Measurements from ENCODE around the gene SOX12.
A peak's percentile ranks its signal among the peaks of the same experiment; 100 is the strongest.
"Not testable (repeated sequence)": the region's sequence is repeated elsewhere in the genome, so short reads cannot be mapped to it uniquely, and the experiment has no call there.

SOX12 gene

DNA sequence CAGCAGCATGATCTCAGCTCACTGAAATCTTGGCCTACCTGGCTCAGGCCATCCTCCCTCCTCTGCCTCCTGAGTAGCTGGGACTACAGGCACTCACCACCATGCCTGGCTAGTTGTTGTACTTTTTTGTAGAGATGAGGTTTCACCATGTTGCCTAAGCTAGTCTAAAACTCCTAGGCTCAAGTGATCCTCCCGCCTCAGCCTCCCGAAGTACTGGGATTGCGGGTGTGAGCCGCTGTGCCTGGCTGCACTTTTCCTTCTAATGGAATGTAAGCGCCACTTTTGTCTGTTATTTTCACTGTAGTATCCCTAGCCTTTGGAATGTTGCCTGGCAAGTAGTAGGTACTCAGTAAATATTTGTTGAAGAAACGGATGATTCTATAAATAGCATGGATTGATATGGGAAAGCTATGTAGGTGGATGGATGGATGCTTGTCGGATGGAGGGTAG is 44.8 kb downstream of the SOX12 start:
- no peaks in the 10 kb centered on the region for H3K79me2 ChIP-seq (ENCODE audit: low read length)
- no peaks in the 10 kb centered on the region for H3K36me3 ChIP-seq (replicated peaks; ENCODE audit: insufficient read depth, low read length)
- H3F3A ChIP-seq (ENCODE audit: insufficient read depth, low read length), result no peaks in the 10 kb centered on the region
- H3K9ac ChIP-seq (ENCODE audit: low read length), result no peak overlapping the region
- H3K4me2 ChIP-seq (ENCODE audit: low read depth, low read length), result no peak overlapping the region
- H3K27me3 ChIP-seq (replicated peaks; ENCODE audit: insufficient read depth, low read length), result no peaks in the 10 kb centered on the region
- H3K27ac ChIP-seq (ENCODE audit: low read length), result no peak overlapping the region
- 0 out of 2 replicates have a peak, but pooled peaks cover 5% of the 10 kb centered on the region for H3K4me1 ChIP-seq (ENCODE audit: low read length)
- TF ChIP-seq, protein P1, sequence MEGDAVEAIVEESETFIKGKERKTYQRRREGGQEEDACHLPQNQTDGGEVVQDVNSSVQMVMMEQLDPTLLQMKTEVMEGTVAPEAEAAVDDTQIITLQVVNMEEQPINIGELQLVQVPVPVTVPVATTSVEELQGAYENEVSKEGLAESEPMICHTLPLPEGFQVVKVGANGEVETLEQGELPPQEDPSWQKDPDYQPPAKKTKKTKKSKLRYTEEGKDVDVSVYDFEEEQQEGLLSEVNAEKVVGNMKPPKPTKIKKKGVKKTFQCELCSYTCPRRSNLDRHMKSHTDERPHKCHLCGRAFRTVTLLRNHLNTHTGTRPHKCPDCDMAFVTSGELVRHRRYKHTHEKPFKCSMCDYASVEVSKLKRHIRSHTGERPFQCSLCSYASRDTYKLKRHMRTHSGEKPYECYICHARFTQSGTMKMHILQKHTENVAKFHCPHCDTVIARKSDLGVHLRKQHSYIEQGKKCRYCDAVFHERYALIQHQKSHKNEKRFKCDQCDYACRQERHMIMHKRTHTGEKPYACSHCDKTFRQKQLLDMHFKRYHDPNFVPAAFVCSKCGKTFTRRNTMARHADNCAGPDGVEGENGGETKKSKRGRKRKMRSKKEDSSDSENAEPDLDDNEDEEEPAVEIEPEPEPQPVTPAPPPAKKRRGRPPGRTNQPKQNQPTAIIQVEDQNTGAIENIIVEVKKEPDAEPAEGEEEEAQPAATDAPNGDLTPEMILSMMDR (IDR thresholded peaks at IDR 0.05; ENCODE audit: low read length), result no peak
- TF ChIP-seq EZH2phosphoT487 (IDR thresholded peaks at IDR 0.05; ENCODE audit: low read length) (no peak), EZH2 (optimal IDR thresholded peaks at IDR 0.05; ENCODE audit: low read depth, low read length) (no peak)
- H3K9me3 ChIP-seq (replicated peaks; ENCODE audit: insufficient read depth, low read length), result no peaks in the 10 kb centered on the region
- H2AFZ ChIP-seq (ENCODE audit: low read length), result no peak overlapping the region
- H3K9me2 ChIP-seq (replicated peaks; ENCODE audit: insufficient read depth, low read length), result no peaks in the 10 kb centered on the region
- no peak for DNase-seq
- no peak overlapping the region for H3K4me3 ChIP-seq (ENCODE audit: low read length)
- H4K20me1 ChIP-seq (ENCODE audit: insufficient read depth, low read length), result no peaks in the 10 kb centered on the region

DNA sequence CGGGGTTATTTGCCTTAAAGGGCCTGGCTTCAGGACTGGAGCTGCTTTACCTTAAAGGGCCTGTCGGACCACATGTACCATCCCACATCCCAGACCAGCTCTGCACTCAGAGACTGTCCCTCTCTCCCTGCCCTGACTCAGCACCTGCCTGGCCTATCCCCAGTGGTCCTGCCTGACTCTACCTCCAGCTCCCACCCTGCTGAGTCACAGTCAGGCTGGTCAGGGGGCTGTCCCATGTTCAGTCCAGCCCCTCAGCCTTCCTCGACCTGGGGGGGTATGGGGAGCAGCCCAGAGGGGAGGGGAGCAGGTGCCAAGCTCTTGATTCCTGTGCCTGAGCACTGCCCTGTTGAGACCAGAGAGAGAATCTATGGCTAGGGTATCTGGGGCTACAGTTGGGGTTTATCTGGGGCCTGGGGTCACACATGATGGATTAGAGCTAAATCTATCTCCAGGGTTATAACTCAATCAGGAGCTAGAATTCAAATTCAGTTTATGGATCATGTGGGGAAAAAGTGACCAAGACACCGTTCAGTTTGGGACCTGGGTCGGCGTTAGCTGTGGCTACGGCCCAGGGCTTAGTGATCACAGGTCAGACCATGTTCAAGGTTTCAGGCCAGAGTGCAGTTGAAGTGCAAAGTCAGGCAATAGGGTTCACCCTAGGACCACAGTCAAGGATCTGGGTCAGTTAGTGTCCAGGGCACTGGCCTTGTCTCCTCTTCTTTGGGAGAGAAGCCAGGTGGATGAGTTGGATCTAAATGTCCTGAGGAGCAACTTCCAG is 45.8 kb downstream of the SOX12 start:
- Histone ChIP-seq H3K27ac (ENCODE audit: low read length) (no peak overlapping the region), H3K4me1 (ENCODE audit: low read length) (0 out of 2 replicates have a peak, but pooled peaks cover 4% of the 10 kb centered on the region), H3K79me2 (ENCODE audit: low read length) (no peaks in the 10 kb centered on the region), H3K4me2 (ENCODE audit: low read depth, low read length) (no peak overlapping the region), H3K9ac (ENCODE audit: low read length) (no peak overlapping the region), H4K20me1 (ENCODE audit: insufficient read depth, low read length) (no peaks in the 10 kb centered on the region), H3F3A (ENCODE audit: insufficient read depth, low read length) (no peaks in the 10 kb centered on the region), H3K36me3 (replicated peaks; ENCODE audit: insufficient read depth, low read length) (no peaks in the 10 kb centered on the region), H3K4me3 (ENCODE audit: low read length) (no peak overlapping the region), H3K27me3 (replicated peaks; ENCODE audit: insufficient read depth, low read length) (no peaks in the 10 kb centered on the region), H3K9me3 (replicated peaks; ENCODE audit: insufficient read depth, low read length) (no peaks in the 10 kb centered on the region), H2AFZ (ENCODE audit: low read length) (no peak overlapping the region), H3K9me2 (replicated peaks; ENCODE audit: insufficient read depth, low read length) (no peaks in the 10 kb centered on the region)
- TF ChIP-seq EZH2 (optimal IDR thresholded peaks at IDR 0.05; ENCODE audit: low read depth, low read length) (no peak), EZH2phosphoT487 (IDR thresholded peaks at IDR 0.05; ENCODE audit: low read length) (no peak)
- TF ChIP-seq, protein P1 (IDR thresholded peaks at IDR 0.05; ENCODE audit: low read length), result no peak
- no peak for DNase-seq

DNA sequence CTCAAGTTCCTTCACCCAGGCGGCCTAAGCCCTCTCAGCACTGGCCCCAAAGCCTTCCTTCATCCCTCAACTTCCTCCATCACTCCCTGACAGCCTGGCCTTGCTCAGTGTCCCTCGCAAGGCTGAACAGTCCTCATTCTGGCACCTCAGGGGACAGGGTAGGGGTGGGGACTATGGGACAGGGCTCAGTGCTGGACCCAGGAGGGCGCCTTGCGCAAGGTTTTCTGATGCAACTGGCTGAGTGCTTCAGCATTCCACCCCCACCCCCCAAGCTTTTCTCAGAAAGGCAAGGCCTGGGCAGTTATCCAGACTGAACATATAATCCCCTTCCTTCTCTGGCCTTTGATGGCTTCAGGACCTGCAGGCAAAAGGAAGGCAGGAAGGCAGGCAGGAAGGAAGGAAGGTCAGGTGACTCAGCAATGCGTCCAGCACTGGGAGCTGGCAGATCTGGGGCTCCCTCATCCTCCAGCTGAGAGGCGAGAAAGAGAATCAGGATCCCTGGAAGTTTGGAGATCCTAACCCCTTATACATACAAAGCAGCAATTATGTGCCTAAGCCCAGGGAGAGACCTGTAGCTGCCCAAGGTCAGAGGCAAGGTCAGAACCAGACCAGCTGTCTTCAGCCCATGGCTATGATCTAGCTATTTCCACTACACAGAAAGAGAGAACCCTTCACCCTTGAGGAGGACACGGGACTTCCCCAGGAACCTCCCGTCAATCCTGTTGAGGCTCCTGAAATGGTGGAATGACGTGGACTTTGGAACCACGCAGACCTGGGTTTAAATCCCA is 46.6 kb downstream of the SOX12 start:
- Histone ChIP-seq H3K36me3 (replicated peaks; ENCODE audit: insufficient read depth, low read length) (no peaks in the 10 kb centered on the region), H3K4me3 (ENCODE audit: low read length) (no peak overlapping the region), H3K9me2 (replicated peaks; ENCODE audit: insufficient read depth, low read length) (no peaks in the 10 kb centered on the region), H3K9me3 (replicated peaks; ENCODE audit: insufficient read depth, low read length) (no peaks in the 10 kb centered on the region), H3K79me2 (ENCODE audit: low read length) (no peaks in the 10 kb centered on the region), H3K4me1 (ENCODE audit: low read length) (0 out of 2 replicates have a peak, but pooled peaks cover 4% of the 10 kb centered on the region), H3F3A (ENCODE audit: insufficient read depth, low read length) (no peaks in the 10 kb centered on the region), H2AFZ (ENCODE audit: low read length) (peak overlapping the region; percentile 4; the same call in 1 of the 2 replicates), H3K27me3 (replicated peaks; ENCODE audit: insufficient read depth, low read length) (no peaks in the 10 kb centered on the region), H3K4me2 (ENCODE audit: low read depth, low read length) (no peak overlapping the region), H4K20me1 (ENCODE audit: insufficient read depth, low read length) (no peaks in the 10 kb centered on the region), H3K9ac (ENCODE audit: low read length) (no peak overlapping the region), H3K27ac (ENCODE audit: low read length) (no peak overlapping the region)
- DNase-seq, result no peak
- TF ChIP-seq EZH2 (optimal IDR thresholded peaks at IDR 0.05; ENCODE audit: low read depth, low read length), result no peak
- no peak for TF ChIP-seq EZH2phosphoT487 (IDR thresholded peaks at IDR 0.05; ENCODE audit: low read length)
- TF ChIP-seq, protein P1 (IDR thresholded peaks at IDR 0.05; ENCODE audit: low read length), result no peak

DNA sequence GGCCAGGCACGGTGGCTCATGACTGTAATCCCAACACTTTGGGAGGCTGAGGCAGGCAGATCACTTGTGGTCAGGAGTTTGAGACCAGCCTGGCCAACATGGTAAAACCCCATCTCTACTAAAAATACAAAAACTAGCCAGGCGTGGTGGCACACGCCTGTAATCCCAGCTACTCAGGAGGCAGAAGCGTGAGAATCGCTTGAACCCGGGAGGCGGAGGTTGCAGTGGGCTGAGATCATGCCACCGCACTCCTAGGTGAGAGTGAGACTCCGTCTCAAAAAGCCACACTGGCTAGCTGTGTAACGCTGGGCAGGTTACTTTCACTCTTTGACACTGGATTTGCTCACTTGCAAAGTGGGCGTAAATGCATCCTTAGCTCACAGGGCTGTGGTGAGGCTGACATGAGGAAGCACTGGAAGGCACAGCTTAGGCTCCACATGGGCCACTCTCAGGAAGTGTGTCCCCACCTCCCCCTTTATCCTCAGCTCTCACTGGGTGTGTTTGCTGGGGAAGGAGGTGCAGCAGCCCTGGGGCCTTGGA is 47.3 kb downstream of the SOX12 start:
- H3K9me3 ChIP-seq (replicated peaks; ENCODE audit: insufficient read depth, low read length); H3K9ac ChIP-seq (ENCODE audit: low read length); H3K27ac ChIP-seq (ENCODE audit: low read length); H3F3A ChIP-seq (ENCODE audit: insufficient read depth, low read length); DNase-seq; H3K79me2 ChIP-seq (ENCODE audit: low read length); H3K9me2 ChIP-seq (replicated peaks; ENCODE audit: insufficient read depth, low read length); H3K4me2 ChIP-seq (ENCODE audit: low read depth, low read length); H3K4me3 ChIP-seq (ENCODE audit: low read length); H2AFZ ChIP-seq (ENCODE audit: low read length); H3K36me3 ChIP-seq (replicated peaks; ENCODE audit: insufficient read depth, low read length); H4K20me1 ChIP-seq (ENCODE audit: insufficient read depth, low read length); H3K4me1 ChIP-seq (ENCODE audit: low read length); H3K27me3 ChIP-seq (replicated peaks; ENCODE audit: insufficient read depth, low read length): not testable (repeated sequence)

All from MM.1S (cell line).